Immature natural killer cell (primary cell): ENCODE results near the gene TMEM200B. TPM values are rescaled to one million over a fixed set of nuclear protein-coding genes. Genes with fewer than 3 reads are reported as not detected.
A peak's percentile ranks its signal among the peaks of the same experiment; 100 is the strongest.
"Not testable (repeated sequence)": the region's sequence is repeated elsewhere in the genome, so short reads cannot be mapped to it uniquely, and the experiment has no call there.

Experiments
- DNase-seq, 3 donors: peaks; one replicate each; pipeline ENCODE4 v3.0.0; 2022; ENCODE audit warnings: mixed read lengths in 1 of 3
- H3K27ac Mint-ChIP-seq, 6 donors: one replicate each; pipeline ENCODE4 v1.8.0; 2020; ENCODE audit warnings: mixed read lengths in 6 of 6, mild to moderate bottlenecking in 5 of 6, inconsistent platforms in 4 of 6, moderate library complexity in 3 of 6
- H3K27me3 Mint-ChIP-seq, 3 donors: one replicate each; pipeline ENCODE4 v1.8.0; 2020 to 2021; ENCODE audit warnings: low read depth in 3 of 3, mild to moderate bottlenecking in 3 of 3, mixed read lengths in 3 of 3, moderate library complexity in 3 of 3, inconsistent platforms in 1 of 3
- H3K36me3 Mint-ChIP-seq, 3 donors: one replicate each; pipeline ENCODE4 v1.8.0; 2020; ENCODE audit warnings: mixed read lengths in 3 of 3, inconsistent platforms in 2 of 3, mild to moderate bottlenecking in 2 of 3
- H3K4me1 Mint-ChIP-seq, 2 donors: one replicate each; pipeline ENCODE4 v1.8.0; 2020; ENCODE audit warnings: inconsistent platforms in 2 of 2, mild to moderate bottlenecking in 2 of 2, mixed read lengths in 2 of 2, moderate library complexity in 1 of 2
- H3K4me3 Mint-ChIP-seq, 5 donors: one replicate each; pipeline ENCODE4 v1.8.0; 2020; ENCODE audit warnings: mild to moderate bottlenecking in 5 of 5, mixed read lengths in 5 of 5, inconsistent platforms in 3 of 5, moderate library complexity in 3 of 5
- H3K9me3 Mint-ChIP-seq, 6 donors: one replicate each; pipeline ENCODE4 v1.8.0; 2020; ENCODE audit warnings: mild to moderate bottlenecking in 6 of 6, mixed read lengths in 6 of 6, inconsistent platforms in 4 of 6, moderate library complexity in 3 of 6
- polyA plus RNA-seq, 3 donors: library from polyadenylated mRNA; unstranded; fragments of 300-500 nt; fragmentation: Illumina TruSeq; gene quantifications; one replicate each; pipeline ENCODE4 v1.2.3, GENCODE V29; 2021

The TMEM200B gene
- polyA plus RNA-seq, 3 donors from 2014 or later: not detected

GRCh38 chr1:29083317-29084195, 40.1 kb downstream of the TMEM200B start:
- DNase-seq: no peak
- Mint-ChIP-seq H3K27ac (peak overlapping the region in 3 of 6 donors; percentile 4 to 55 (median 8)), H3K9me3 (no peaks in the 10 kb centered on the region), H3K4me1 (peaks cover 0 to 12% of the 10 kb centered on the region in 2 donors), H3K4me3 (no peak overlapping the region), H3K27me3 (peaks cover 0 to 5% (median 0%) of the 10 kb centered on the region in 3 donors), H3K36me3 (no peaks in the 10 kb centered on the region)

GRCh38 chr1:29082519-29082918, 41.2 kb downstream of the TMEM200B start:
- Mint-ChIP-seq H3K4me1 (peaks cover 0 to 12% of the 10 kb centered on the region in 2 donors), H3K4me3 (no peak overlapping the region), H3K27ac (no peak overlapping the region), H3K27me3 (peaks cover 0 to 5% (median 0%) of the 10 kb centered on the region in 3 donors), H3K36me3 (no peaks in the 10 kb centered on the region), H3K9me3 (no peaks in the 10 kb centered on the region)
- no peak for DNase-seq

- no peak overlapping the region for H3K4me3 Mint-ChIP-seq
- peaks cover 0 to 3% (median 0%) of the 10 kb centered on the region in 3 donors for H3K36me3 Mint-ChIP-seq
- peak overlapping the region in 2 of 6 donors; percentile 53 to 62 for H3K27ac Mint-ChIP-seq
Measured at GRCh38 chr1:29081201-29081600, 42.5 kb downstream of the TMEM200B start.

GRCh38 chr1:29079916-29080629, 43.6 kb downstream of the TMEM200B start:
- not testable (repeated sequence) for H3K27ac Mint-ChIP-seq, H3K4me3 Mint-ChIP-seq, H3K9me3 Mint-ChIP-seq, DNase-seq, H3K27me3 Mint-ChIP-seq, H3K36me3 Mint-ChIP-seq
- peaks cover 0 to 12% of the 10 kb centered on the region in 2 donors for H3K4me1 Mint-ChIP-seq

More at GRCh38 chr1:29081201-29081600, 42.5 kb downstream of the TMEM200B start:
- Mint-ChIP-seq H3K9me3 (no peaks in the 10 kb centered on the region), H3K27me3 (peaks cover 0 to 3% (median 0%) of the 10 kb centered on the region in 3 donors), H3K4me1 (peaks cover 0 to 12% of the 10 kb centered on the region in 2 donors)
- DNase-seq: no peak

- no peak overlapping the region for H3K4me3 Mint-ChIP-seq
Measured at GRCh38 chr1:29077155-29077554, 46.5 kb downstream of the TMEM200B start.

More at GRCh38 chr1:29077155-29077554, 46.5 kb downstream of the TMEM200B start:
- Mint-ChIP-seq H3K27ac (no peak overlapping the region), H3K36me3 (peaks cover 0 to 14% (median 0%) of the 10 kb centered on the region in 3 donors), H3K9me3 (peaks cover 0 to 3% (median 0%) of the 10 kb centered on the region in 6 donors), H3K4me1 (peaks cover 0 to 5% of the 10 kb centered on the region in 2 donors), H3K27me3 (peaks cover 0 to 3% (median 0%) of the 10 kb centered on the region in 3 donors)
- DNase-seq: no peak

Other genes starting within 250 kb of the TMEM200B start
- gene EPB41, start 209.3 kb downstream of the TMEM200B start, polyA plus RNA-seq: 10 to 100 TPM; 39.7 to 88.9 (median 59.4) TPM
- gene SRSF4, start 58.0 kb upstream of the TMEM200B start, polyA plus RNA-seq: 100 to 1,000 TPM in 1 of 3 donors, 10 to 100 TPM in 2; 49.5 to 110 (median 62.4) TPM
- 10 to 100 TPM in 2 of 3 donors, 1 to 10 TPM in 1; 6.5 to 14.0 (median 11.3) TPM for gene MECR, start 107.0 kb upstream of the TMEM200B start, polyA plus RNA-seq
- not detected for gene PTPRU, start 112.6 kb upstream of the TMEM200B start, polyA plus RNA-seq